ENCODE results near the gene NF1.
A peak's percentile ranks its signal among the peaks of the same experiment; 100 is the strongest.
"Not testable (repeated sequence)": the region's sequence is repeated elsewhere in the genome, so short reads cannot be mapped to it uniquely, and the experiment has no call there.

The NF1 gene

DNA sequence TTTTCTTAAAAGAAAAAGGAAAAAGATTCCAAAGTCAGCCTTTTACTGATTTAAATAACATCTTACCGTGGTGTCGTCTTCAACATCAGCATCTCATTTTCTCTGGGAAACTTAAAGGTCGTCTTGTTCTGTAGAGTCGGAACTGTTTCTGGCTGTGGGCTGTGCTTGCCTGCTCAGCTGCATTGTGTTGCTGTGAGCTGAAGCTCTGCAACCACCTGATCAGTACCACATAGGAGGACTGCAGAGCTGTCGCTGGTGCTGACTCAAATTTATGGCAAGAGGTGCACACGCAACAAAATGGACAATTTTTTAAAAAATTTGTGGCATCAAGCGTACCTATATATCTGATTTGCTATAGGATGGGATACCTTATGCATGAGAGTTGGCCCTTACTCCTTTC, 202.3 kb downstream of the NF1 start, which contains the start of gene OMG:
OMG (minus strand) TSS at position 150 of the 400 bp plus-strand sequence. CDS start 908 bp downstream, outside the sequence.
- DNase-seq (ENCODE audit: low read depth in 2 of 2), result no peak

DNA sequence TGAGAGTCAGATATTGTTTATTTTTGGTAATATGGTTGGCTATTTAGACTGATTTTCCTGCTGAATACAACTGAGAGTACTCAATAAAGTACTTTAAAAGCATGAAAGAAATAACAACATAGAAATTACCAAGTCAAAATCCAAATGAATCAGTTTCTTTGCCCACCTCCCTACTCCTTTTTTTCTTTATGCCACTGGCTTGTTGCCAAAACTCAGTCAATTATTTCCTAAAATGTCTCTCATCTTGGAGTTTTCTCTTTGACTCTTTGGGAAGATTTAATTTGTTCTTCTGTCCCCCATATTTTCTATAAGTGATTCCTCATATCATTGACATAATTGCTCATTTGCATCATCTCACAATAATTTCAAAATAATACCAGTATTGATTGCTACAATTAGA, 204.8 kb downstream of the NF1 start:
- DNase-seq (ENCODE audit: low read depth in 2 of 2), result no peak

DNA sequence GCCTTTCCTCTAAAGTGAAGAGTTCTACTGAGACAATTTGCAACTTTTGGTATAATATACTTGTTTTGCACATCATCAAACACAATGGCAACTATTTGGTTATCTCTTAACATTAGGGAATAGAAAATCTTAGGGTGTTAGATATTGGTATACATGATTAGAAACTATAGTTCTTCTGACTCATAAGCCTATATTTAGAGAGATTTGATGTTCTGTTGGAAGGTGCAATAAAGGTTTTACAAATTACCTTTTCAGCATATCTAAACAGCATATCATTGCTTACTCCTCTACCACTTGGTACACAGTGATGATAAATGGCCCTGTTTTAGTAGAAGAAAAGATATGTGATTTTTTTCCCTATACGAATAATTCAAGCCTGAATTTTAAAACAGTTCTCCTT, 212.9 kb downstream of the NF1 start:
- DNase-seq (ENCODE audit: low read depth in 2 of 2), result no peak

DNA sequence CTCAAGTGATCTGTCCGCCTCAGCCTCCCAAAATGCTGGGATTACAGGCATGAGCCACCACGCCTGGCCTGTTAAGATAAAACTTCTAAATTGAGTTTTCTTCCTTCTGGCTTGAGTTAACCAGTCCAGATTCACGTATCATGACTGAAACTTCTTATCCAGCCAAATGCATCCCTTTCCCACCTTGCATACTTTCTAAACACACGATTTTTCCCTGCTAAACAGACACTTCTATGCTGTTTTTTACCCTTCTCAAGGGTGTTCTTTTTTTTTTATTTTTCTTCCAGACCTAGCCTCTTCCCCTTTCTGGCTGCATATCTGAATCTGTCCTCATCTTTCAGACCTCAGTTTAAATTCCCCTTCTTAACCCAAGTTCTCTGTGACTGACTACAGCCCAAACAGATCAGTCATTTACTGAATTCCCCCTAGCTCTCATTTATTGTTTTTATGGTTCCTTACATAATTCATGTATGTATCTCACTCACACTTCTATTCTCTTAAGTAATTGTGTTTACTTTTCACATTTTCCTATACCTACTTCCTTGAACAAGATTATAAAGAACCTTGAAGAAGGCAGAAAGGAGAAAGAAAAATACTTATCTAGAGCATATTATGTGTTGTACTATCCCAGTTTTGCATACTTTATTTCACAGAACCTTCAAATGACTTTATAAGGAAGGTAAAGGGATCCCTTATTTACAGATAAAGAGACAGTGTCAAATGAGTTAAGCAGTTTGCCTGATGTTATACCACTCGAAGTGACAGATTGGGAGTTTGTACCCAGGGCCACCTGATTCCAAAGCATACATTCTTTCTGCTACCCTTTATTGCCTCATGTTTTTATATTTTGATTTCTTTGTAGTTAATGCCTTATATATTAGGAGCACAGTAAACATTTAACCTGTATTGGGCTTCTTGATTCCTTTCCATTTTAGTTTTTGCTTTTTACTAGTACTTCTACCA, 213.9 kb downstream of the NF1 start:
- no peak for DNase-seq (ENCODE audit: low read depth in 2 of 2)

GRCh38 chr17:31309556-31309955, 214.8 kb downstream of the NF1 start:
- no peak for DNase-seq (ENCODE audit: low read depth in 2 of 2)

GRCh38 chr17:31310260-31310659, 215.5 kb downstream of the NF1 start:
- no peak for DNase-seq (ENCODE audit: low read depth in 2 of 2)

DNA sequence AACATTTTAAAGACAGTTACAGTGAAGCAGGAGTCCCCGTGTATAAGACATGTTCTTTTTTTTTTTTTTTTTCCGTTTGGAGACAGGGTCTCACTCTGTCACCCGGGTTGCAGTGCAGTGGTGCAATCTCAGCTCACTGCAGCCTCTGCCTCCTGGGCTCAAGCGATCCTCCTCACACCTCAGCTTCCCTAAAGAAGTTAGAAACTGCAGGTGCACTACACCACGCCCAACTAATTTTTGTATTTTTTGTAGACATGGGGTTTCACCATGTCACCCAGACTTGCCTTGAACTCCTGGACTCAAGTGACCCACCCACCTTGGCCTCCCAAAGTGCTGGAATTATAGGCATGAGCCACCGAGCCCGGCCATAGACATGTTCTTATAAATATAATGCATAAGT, 216.1 kb downstream of the NF1 start:
- no peak for DNase-seq (ENCODE audit: low read depth in 2 of 2)

- DNase-seq (ENCODE audit: low read depth in 2 of 2), result no peak
These were observed 216.7 kb downstream of the NF1 start for GRCh38 chr17:31311526-31311925.

- DNase-seq (ENCODE audit: low read depth in 2 of 2), result not testable (repeated sequence)
These were observed 217.4 kb downstream of the NF1 start for GRCh38 chr17:31312223-31312622.

DNA sequence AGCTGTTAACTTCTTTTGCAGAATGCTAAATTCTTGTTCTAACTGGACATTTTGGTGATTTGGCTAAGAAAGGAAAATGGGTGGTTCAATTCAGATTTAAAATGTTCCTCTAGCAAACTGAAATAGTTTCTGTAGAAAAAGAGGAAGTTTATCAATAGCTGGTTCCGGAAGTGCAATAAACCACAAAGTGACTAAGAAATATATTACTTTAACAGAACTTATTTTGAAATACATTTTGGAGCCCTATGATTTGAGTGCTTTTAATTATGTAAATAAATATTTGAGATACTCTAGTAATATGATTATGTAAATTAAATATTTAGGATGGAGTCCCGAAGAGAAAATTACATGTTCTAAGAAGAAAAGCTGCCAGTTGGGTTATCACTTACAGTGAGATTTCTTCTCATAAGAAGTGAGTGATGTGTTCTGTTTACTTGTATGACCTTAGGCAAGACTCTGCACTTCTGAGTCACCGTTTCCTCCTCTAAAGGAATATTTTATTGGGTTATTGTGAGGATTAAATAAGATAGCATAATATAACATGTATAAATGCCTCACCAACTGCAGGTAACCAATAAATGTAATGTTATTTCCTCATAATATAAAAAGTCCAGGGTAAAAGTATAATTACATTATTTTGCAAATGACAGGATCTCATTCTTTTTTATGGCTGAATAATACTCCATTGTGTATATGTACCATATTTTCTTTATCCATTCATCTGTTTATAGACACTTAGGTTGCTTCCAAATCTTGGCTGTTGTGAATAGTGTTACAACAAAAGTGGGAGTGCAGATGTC, 219.4 kb downstream of the NF1 start, which contains the start of gene EVI2B:
EVI2B (minus strand) TSS at position 73 of the 800 bp plus-strand sequence. CDS start 8,445 bp downstream, outside the sequence.
- DNase-seq (ENCODE audit: low read depth in 2 of 2), result no peak

- no peak for DNase-seq (ENCODE audit: low read depth in 2 of 2)
These were observed 220.0 kb downstream of the NF1 start for GRCh38 chr17:31314782-31315100.

- no peak for DNase-seq (ENCODE audit: low read depth in 2 of 2)
These were observed 223.6 kb downstream of the NF1 start for GRCh38 chr17:31318298-31318801.

DNA sequence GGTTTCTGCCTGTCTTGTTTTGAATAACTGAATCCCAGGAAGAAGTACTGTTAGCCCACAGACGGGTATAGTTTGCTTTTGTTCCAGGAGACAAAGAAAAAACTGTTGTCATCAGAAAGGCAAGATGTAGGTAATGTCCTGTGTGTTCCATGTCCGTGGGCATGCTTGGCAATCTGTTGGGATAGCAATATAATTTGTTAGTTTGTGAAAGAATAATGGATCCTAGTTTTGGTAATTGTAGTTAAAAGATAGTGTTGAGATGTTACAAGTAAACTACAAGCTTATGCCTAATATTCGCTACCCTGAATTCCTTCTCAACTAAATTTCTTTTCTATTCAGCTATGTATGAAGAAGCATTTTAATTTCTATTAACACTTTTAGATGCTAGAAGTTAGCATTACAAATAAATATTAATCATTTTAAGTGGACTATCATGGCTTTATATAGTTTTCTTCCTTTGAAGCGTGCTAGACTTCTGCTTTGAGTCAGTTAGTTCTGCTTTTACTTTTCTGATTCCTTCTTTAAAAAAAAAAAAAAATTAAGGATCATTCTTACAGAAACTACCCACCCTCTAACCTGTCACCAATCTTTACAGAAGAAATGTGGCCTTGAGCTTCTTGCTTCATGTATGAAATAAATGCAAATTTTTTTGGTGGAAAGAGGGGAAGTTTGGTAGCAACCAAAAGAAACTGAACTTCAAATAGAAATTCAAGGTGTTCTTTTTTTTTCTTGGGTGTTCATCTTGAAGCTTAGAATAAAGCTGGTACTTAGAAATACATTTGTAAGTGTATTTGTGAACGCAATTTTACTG, 224.3 kb downstream of the NF1 start:
- no peak for DNase-seq (ENCODE audit: low read depth in 2 of 2)

GRCh38 chr17:31320241-31320640, 225.5 kb downstream of the NF1 start:
- DNase-seq (ENCODE audit: low read depth in 2 of 2), result no peak

GRCh38 chr17:31320791-31321190, 226.0 kb downstream of the NF1 start:
- DNase-seq (ENCODE audit: low read depth in 2 of 2), result no peak

DNA sequence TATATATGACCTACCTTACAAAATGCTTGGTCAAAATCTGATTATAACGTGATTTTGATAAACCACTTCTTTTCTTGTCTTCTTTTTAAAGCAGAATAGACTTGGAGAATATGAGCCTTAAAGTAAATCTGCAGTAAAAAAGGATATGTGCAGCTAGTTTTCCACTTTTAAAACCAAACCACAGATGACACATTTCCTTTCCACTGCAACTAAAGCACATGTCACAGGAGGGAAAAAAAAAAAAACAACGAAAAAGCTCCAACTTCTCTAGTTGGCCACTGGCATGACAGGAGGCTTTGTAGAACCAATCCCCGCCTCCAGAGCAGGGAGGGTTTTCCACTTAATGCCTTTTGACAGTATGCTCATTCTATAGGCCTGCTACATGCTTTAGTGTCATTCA, 226.7 kb downstream of the NF1 start, which contains the start of gene EVI2A:
EVI2A (minus strand) TSS at position 142 of the 400 bp plus-strand sequence. CDS start 2,609 bp downstream, outside the sequence.
- DNase-seq (ENCODE audit: low read depth in 2 of 2), result peak; percentile 24 to 56

DNA sequence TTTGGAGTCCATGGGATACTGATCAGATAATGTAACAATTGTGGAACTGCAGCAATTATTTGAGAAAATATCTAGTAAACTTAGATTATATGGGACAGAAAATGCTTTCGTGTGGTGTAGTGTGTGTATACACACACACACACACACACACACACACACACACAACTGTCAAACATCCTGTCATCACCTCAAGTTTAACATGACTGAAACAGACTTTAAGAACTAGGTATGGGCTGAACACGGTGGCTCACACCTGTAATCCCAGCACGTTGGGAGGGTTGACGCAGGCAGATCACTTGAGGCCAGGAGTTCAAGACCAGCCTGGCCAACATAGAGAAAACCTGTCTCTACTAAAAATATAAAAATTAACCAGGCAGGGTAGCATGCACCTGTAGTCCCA, 227.2 kb downstream of the NF1 start:
- no peak for DNase-seq (ENCODE audit: low read depth in 2 of 2)

DNA sequence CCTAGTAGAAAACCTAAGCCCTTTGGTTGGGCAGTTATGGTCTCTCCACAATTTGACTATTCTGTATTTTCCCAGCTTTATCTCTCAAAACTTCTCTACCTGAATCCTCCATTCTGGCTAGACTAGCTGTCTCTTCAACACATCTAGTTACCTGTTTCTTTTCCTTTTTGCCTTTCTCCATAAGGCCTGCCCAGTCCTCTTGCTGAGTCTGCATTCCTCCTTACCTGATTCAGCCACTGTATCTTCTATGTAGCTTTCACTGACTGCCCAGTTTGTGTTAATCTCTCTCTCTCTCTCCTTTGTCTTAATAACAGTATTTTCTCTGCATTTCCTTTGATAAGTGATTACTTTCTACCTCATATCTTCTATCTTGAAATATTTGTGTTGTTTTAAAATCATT, 228.8 kb downstream of the NF1 start:
- DNase-seq (ENCODE audit: low read depth in 2 of 2), result no peak

- DNase-seq (ENCODE audit: low read depth in 2 of 2), result no peak
These were observed 232.9 kb downstream of the NF1 start for GRCh38 chr17:31327534-31328159.

- DNase-seq (ENCODE audit: low read depth in 2 of 2), result no peak
These were observed 233.4 kb downstream of the NF1 start for GRCh38 chr17:31328160-31328535.

DNA sequence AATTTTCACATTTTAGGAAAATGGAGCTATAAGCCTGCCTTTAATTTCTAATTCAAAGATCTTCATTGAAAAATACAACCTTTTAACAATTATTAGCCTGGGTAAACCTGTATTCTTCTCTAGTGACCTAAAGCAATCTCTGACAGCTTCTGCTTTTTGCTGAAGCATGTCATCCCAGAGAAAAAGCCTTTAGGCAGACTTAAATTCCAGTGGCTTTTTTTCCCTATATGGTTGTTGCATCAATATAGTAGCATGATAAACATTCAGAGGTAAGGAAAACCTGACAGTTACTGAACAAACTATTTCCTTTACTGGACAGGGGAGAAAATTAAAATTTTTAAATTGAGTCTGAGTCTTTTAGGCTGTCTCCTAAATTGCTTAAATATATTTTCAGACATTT, 234.4 kb downstream of the NF1 start:
- DNase-seq (ENCODE audit: low read depth in 2 of 2), result no peak
